ENCODE data around the gene ATP2C2.
"Not testable (repeated sequence)": the region's sequence is repeated elsewhere in the genome, so short reads cannot be mapped to it uniquely, and the experiment has no call there.

ATP2C2 gene

DNA sequence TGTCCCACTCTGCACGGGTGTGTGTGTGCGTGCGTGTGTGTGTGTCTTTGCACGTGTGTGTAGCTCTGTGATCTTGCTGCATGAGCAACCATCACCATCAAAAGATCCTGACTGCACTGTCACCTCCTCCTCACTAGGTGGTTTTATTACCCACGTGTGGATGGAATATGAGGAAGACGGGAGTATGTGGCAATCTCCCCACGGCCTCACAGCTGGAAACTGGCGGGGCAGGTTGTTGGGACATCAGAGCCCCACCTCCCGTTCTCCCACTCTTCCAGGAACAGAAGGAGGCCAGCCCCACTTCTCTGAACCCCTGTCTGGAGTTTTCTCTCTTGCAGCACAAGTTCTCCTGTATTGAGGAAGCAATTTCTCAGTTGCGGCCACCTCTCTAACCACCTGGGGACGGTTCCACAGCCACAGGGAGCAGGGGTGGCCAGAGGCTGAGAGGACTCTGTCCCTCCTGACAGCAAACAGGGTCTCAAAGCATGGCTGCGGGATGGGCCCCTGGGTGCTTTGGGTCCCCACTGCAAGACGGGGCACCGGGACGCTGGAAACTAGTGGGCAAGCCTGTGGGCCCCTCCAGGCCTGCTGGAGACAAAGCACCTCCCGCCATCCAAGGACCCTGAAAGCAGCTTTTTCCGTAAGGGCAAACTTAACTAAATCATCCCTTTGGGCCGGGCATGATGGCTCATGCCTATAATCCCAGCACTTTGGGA is 27.9 kb upstream of the ATP2C2 start:
- DNase-seq (ENCODE audit: insufficient read length, low spot score) (no peak), FAIRE-seq (no peak)
- TF ChIP-seq TAF1 (IDR thresholded peaks at IDR 0.05; ENCODE audit: low read depth, low read length) = no peak
- TF ChIP-seq POLR2A (IDR thresholded peaks at IDR 0.05; ENCODE audit: low read depth, low read length) = no peak
- TF ChIP-seq POU2F2 (IDR thresholded peaks at IDR 0.05; ENCODE audit: low read depth, low read length) = no peak
- no peak for TF ChIP-seq PAX5 (IDR thresholded peaks at IDR 0.05; ENCODE audit: insufficient read depth, low read length, severe bottlenecking)
- TF ChIP-seq POLR2AphosphoS5 (IDR thresholded peaks at IDR 0.05; ENCODE audit: low read depth, low read length) = no peak

- DNase-seq (ENCODE audit: insufficient read length, low spot score) = no peak
- TF ChIP-seq POU2F2 (IDR thresholded peaks at IDR 0.05; ENCODE audit: low read depth, low read length) (no peak), TAF1 (IDR thresholded peaks at IDR 0.05; ENCODE audit: low read depth, low read length) (no peak), PAX5 (IDR thresholded peaks at IDR 0.05; ENCODE audit: insufficient read depth, low read length, severe bottlenecking) (no peak), POLR2AphosphoS5 (IDR thresholded peaks at IDR 0.05; ENCODE audit: low read depth, low read length) (no peak), POLR2A (IDR thresholded peaks at IDR 0.05; ENCODE audit: low read depth, low read length) (no peak), SPI1 (IDR thresholded peaks at IDR 0.05; ENCODE audit: low read depth, low read length) (no peak)
- no peak for FAIRE-seq
Measured at GRCh38 chr16:84341528-84342295, 26.6 kb upstream of the ATP2C2 start.

GRCh38 chr16:84343800-84344199 is 24.5 kb upstream of the ATP2C2 start:
- not testable (repeated sequence) for FAIRE-seq; DNase-seq (ENCODE audit: insufficient read length, low spot score)

- no peak for DNase-seq (ENCODE audit: insufficient read length, low spot score)
- TF ChIP-seq SPI1 (IDR thresholded peaks at IDR 0.05; ENCODE audit: low read depth, low read length) = no peak
- no peak for TF ChIP-seq POU2F2 (IDR thresholded peaks at IDR 0.05; ENCODE audit: low read depth, low read length)
- TF ChIP-seq PAX5 (IDR thresholded peaks at IDR 0.05; ENCODE audit: insufficient read depth, low read length, severe bottlenecking) = no peak
- no peak for TF ChIP-seq TAF1 (IDR thresholded peaks at IDR 0.05; ENCODE audit: low read depth, low read length)
- no peak for FAIRE-seq
Measured at GRCh38 chr16:84344781-84345180, 23.6 kb upstream of the ATP2C2 start.

GRCh38 chr16:84347161-84347560 is 21.2 kb upstream of the ATP2C2 start:
- DNase-seq (ENCODE audit: insufficient read length, low spot score) = no peak
- no peak for TF ChIP-seq SPI1 (IDR thresholded peaks at IDR 0.05; ENCODE audit: low read depth, low read length)
- TF ChIP-seq POU2F2 (IDR thresholded peaks at IDR 0.05; ENCODE audit: low read depth, low read length) = no peak
- TF ChIP-seq TAF1 (IDR thresholded peaks at IDR 0.05; ENCODE audit: low read depth, low read length) = no peak
- no peak for TF ChIP-seq POLR2AphosphoS5 (IDR thresholded peaks at IDR 0.05; ENCODE audit: low read depth, low read length)
- TF ChIP-seq PAX5 (IDR thresholded peaks at IDR 0.05; ENCODE audit: insufficient read depth, low read length, severe bottlenecking) = no peak
- no peak for TF ChIP-seq POLR2A (IDR thresholded peaks at IDR 0.05; ENCODE audit: low read depth, low read length)
- no peak for FAIRE-seq

DNA sequence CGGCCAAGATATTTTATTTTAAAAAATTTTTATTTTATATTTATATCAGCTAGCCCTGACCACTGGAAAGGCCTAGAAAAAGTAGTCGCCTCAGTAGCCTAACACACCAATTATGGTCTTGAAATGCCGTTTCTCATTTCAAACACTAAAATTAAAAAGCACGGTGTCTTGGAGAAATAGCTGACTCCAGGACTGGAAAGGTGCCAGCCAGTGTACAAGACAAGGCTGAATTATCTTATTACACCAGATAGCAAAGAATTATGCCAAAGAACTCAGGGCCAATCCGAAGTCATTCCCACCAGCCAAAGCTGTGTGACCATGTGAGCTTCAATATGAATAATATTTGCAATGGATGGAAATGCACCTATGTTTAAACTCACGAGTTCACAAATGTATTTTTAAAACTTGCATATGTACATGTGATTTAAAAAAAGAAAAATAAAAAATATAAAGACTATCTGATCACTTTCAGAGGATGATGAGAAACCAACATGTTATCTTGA is 19.9 kb upstream of the ATP2C2 start:
- no peak for TF ChIP-seq SPI1 (IDR thresholded peaks at IDR 0.05; ENCODE audit: low read depth, low read length)
- FAIRE-seq (no peak), DNase-seq (ENCODE audit: insufficient read length, low spot score) (no peak)

DNA sequence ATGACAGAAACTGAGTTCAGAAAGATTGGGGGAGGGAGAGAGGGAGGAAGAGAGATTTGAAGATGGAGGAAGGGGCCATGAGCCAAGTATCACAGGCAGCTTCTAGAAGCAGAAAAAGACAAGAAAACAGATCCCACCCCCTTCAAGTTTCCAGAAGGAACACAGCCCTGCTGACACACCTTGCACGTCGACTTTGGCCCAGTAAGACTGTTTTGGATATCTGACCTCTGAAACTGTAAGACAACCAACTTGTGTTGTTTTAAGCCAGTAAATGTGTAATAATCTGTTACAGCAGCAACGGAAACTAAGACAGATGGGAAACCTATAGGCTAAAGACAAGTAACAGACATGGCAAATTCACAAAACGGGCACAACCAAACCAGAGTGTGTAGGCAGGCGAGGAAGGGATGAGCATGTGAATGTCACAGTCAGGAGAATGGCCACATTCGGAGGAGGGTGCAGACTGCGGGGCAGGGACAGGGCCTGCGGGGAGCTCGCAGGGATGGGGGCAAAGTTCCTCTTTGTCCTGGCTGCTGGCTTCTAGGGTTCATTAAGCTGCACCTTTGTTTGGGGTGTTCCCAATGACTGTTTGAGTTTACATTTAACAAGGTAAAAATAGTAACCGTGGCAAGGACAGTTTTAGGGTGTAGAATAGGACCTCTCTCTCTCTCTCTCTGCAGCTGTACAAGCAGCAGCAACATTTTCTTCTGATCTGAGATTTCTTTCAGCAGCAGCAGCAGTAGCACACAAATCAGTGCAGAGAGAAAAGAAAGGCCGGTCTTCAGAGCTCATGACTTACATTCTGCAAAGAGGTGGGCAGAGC is 18.3 kb upstream of the ATP2C2 start:
- TF ChIP-seq POLR2AphosphoS5 (IDR thresholded peaks at IDR 0.05; ENCODE audit: low read depth, low read length) (no peak), SPI1 (IDR thresholded peaks at IDR 0.05; ENCODE audit: low read depth, low read length) (no peak), POU2F2 (IDR thresholded peaks at IDR 0.05; ENCODE audit: low read depth, low read length) (no peak), PAX5 (IDR thresholded peaks at IDR 0.05; ENCODE audit: insufficient read depth, low read length, severe bottlenecking) (no peak), POLR2A (IDR thresholded peaks at IDR 0.05; ENCODE audit: low read depth, low read length) (no peak), TAF1 (IDR thresholded peaks at IDR 0.05; ENCODE audit: low read depth, low read length) (no peak)
- DNase-seq (ENCODE audit: insufficient read length, low spot score) (no peak), FAIRE-seq (no peak)

DNA sequence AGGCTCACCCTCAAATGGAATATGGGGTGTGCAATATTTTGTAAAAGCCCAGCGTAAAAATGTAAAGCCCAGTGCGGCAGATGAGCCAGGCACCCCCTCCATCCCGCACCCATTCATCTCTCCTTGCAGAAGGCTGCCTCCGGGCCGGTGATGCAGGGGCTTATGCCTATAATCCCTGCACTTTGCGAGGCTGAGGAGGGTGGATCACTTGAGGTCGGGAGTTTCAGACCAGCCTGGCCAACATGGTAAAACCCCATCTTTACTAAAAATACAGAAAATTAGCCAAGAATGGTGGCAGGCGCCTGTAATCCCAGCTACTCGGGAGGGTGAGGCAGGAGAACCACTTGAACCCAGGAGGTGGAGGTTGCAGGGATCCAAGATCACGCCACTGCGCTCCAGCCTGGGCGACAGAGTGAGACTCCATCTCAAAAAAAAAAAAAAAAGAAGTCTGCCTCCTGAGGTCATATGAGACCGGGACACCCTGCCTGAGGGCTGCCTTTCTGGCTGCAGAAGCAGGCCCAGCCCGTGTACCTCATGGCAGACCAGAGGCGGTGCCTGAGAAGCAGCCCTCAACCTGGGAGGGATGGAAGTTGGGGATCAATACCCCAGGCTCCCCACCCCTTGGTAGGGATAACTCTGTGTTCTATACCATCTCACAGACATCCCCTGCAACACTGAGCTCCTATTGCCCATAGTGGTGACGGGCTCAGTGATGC is 17.5 kb upstream of the ATP2C2 start:
- FAIRE-seq (no peak), DNase-seq (ENCODE audit: insufficient read length, low spot score) (no peak)
- TF ChIP-seq POLR2AphosphoS5 (IDR thresholded peaks at IDR 0.05; ENCODE audit: low read depth, low read length) = no peak
- TF ChIP-seq PAX5 (IDR thresholded peaks at IDR 0.05; ENCODE audit: insufficient read depth, low read length, severe bottlenecking) = no peak
- TF ChIP-seq SPI1 (IDR thresholded peaks at IDR 0.05; ENCODE audit: low read depth, low read length) = no peak
- no peak for TF ChIP-seq POLR2A (IDR thresholded peaks at IDR 0.05; ENCODE audit: low read depth, low read length)
- TF ChIP-seq POU2F2 (IDR thresholded peaks at IDR 0.05; ENCODE audit: low read depth, low read length) = no peak
- no peak for TF ChIP-seq TAF1 (IDR thresholded peaks at IDR 0.05; ENCODE audit: low read depth, low read length)

DNA sequence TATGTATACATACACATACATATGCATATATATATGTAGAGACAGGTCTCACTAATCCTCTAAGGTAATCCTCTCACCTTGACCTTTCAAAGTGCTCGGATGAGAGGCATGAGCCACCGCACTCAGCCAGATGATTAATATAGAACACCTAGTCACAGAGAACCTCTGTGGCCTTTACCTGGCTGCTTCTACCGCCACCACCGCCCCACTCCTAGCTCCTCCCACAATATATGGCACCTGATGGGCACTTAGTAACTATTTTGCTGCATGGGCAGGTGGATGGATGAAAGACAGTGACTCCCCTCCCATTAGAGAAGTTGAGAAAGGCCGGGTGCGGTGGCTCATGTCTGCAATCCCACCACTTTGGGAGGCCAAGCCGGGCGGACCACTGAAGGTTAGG is 16.7 kb upstream of the ATP2C2 start:
- TF ChIP-seq PAX5 (IDR thresholded peaks at IDR 0.05; ENCODE audit: insufficient read depth, low read length, severe bottlenecking) (no peak), POLR2AphosphoS5 (IDR thresholded peaks at IDR 0.05; ENCODE audit: low read depth, low read length) (no peak), SPI1 (IDR thresholded peaks at IDR 0.05; ENCODE audit: low read depth, low read length) (no peak), TAF1 (IDR thresholded peaks at IDR 0.05; ENCODE audit: low read depth, low read length) (no peak), POU2F2 (IDR thresholded peaks at IDR 0.05; ENCODE audit: low read depth, low read length) (no peak), POLR2A (IDR thresholded peaks at IDR 0.05; ENCODE audit: low read depth, low read length) (no peak)
- FAIRE-seq = no peak
- DNase-seq (ENCODE audit: insufficient read length, low spot score) = no peak
